DND-41 (cell line): ENCODE measurements around the gene DHDDS.

Experiments
- ATAC-seq: fragments of 200-7000 bp; cut with Tn5 transposase; 3 replicates; pipeline ENCODE4 v1.9.1; 2021; ENCODE audit warnings: low read depth; ENCODE audit not compliant: insufficient read depth
- DNase-seq: peaks from one replicate; pipeline ENCODE4 v3.0.0-alpha.2; 2020
- H2AFZ ChIP-seq: 2 replicates; pipeline ENCODE4 v1.6.0; 2012; ENCODE audit warnings: low read depth, low read length
- H3K27ac ChIP-seq: 2 replicates; pipeline ENCODE4 v1.5.1; 2012; ENCODE audit warnings: low read length, inconsistent platforms
- H3K27me3 ChIP-seq: fragments of 200-600 bp; sonication (generic); 2 replicates; pipeline ENCODE4 v1.6.0; 2012; ENCODE audit warnings: low read length, mild to moderate bottlenecking, inconsistent platforms; ENCODE audit not compliant: insufficient read depth, poor library complexity
- H3K36me3 ChIP-seq: 2 replicates; pipeline ENCODE4 v1.5.1; 2012; ENCODE audit warnings: low read length, inconsistent platforms; ENCODE audit not compliant: insufficient read depth
- H3K4me1 ChIP-seq: 2 replicates; pipeline ENCODE4 v1.5.1; 2012; ENCODE audit warnings: mild to moderate bottlenecking, low read length; ENCODE audit not compliant: insufficient read depth
- H3K4me2 ChIP-seq: 2 replicates; pipeline ENCODE4 v1.6.0; 2012; ENCODE audit warnings: mild to moderate bottlenecking, moderate library complexity, low read length, inconsistent platforms; ENCODE audit not compliant: insufficient read depth
- H3K4me3 ChIP-seq, 2 experiments: fragments of 200-600 bp in 1 of 2; shearing (Covaris generic) in 1 of 2; 2 replicates each; pipeline ENCODE4 v1.5.1; 2012 to 2016; ENCODE audit warnings: inconsistent platforms in 2 of 2, low read length in 2 of 2, mild to moderate bottlenecking in 2 of 2, low read depth in 1 of 2, moderate library complexity in 1 of 2
- H3K79me2 ChIP-seq: 2 replicates; pipeline ENCODE4 v1.6.0; 2012; ENCODE audit warnings: low read length, inconsistent platforms; ENCODE audit not compliant: insufficient read depth
- H3K9ac ChIP-seq: 2 replicates; pipeline ENCODE4 v1.6.0; 2012; ENCODE audit warnings: low read depth, mild to moderate bottlenecking, inconsistent platforms, low read length, moderate library complexity
- H3K9me3 ChIP-seq: 2 replicates; pipeline ENCODE4 v1.5.1; 2012; ENCODE audit warnings: low read length, moderate library complexity, mild to moderate bottlenecking, inconsistent platforms; ENCODE audit not compliant: insufficient read depth, severe bottlenecking
- H4K20me1 ChIP-seq: 2 replicates; pipeline ENCODE4 v1.6.0; 2012; ENCODE audit warnings: low read length; ENCODE audit not compliant: insufficient read depth
- EZH2 ChIP-seq: IDR thresholded peaks from 3 replicates; pipeline ENCODE4 v1.6.1; 2012; ENCODE audit warnings: borderline replicate concordance, low read depth, mild to moderate bottlenecking, moderate library complexity, low read length, inconsistent platforms; ENCODE audit not compliant: severe bottlenecking
- TF ChIP-seq, protein P1 (sequence below): IDR thresholded peaks from 2 replicates; pipeline ENCODE4 v1.5.1; 2012; ENCODE audit warnings: borderline replicate concordance, low read length, moderate library complexity, mild to moderate bottlenecking; ENCODE audit not compliant: poor library complexity, severe bottlenecking; ENCODE audit errors: extremely low read depth

Gene DHDDS

GRCh38 chr1:26409191-26409807, 22.8 kb upstream of the DHDDS start:
- Histone ChIP-seq H4K20me1 (peaks cover 9% of the 10 kb centered on the region; the same call in 1 of the 2 replicates), H2AFZ (no peak overlapping the region), H3K9ac (no peak overlapping the region), H3K9me3 (no peaks in the 10 kb centered on the region), H3K27ac (no peak overlapping the region), H3K4me2 (no peak overlapping the region), H3K79me2 (no peaks in the 10 kb centered on the region), H3K36me3 (no peaks in the 10 kb centered on the region), H3K4me1 (no peaks in the 10 kb centered on the region), H3K4me3 (no peak overlapping the region), H3K27me3 (peaks cover 4% of the 10 kb centered on the region)
- TF ChIP-seq, protein P1, sequence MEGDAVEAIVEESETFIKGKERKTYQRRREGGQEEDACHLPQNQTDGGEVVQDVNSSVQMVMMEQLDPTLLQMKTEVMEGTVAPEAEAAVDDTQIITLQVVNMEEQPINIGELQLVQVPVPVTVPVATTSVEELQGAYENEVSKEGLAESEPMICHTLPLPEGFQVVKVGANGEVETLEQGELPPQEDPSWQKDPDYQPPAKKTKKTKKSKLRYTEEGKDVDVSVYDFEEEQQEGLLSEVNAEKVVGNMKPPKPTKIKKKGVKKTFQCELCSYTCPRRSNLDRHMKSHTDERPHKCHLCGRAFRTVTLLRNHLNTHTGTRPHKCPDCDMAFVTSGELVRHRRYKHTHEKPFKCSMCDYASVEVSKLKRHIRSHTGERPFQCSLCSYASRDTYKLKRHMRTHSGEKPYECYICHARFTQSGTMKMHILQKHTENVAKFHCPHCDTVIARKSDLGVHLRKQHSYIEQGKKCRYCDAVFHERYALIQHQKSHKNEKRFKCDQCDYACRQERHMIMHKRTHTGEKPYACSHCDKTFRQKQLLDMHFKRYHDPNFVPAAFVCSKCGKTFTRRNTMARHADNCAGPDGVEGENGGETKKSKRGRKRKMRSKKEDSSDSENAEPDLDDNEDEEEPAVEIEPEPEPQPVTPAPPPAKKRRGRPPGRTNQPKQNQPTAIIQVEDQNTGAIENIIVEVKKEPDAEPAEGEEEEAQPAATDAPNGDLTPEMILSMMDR: no peak
- TF ChIP-seq EZH2: no peak
- no peak for ATAC-seq
- DNase-seq: no peak

DNA sequence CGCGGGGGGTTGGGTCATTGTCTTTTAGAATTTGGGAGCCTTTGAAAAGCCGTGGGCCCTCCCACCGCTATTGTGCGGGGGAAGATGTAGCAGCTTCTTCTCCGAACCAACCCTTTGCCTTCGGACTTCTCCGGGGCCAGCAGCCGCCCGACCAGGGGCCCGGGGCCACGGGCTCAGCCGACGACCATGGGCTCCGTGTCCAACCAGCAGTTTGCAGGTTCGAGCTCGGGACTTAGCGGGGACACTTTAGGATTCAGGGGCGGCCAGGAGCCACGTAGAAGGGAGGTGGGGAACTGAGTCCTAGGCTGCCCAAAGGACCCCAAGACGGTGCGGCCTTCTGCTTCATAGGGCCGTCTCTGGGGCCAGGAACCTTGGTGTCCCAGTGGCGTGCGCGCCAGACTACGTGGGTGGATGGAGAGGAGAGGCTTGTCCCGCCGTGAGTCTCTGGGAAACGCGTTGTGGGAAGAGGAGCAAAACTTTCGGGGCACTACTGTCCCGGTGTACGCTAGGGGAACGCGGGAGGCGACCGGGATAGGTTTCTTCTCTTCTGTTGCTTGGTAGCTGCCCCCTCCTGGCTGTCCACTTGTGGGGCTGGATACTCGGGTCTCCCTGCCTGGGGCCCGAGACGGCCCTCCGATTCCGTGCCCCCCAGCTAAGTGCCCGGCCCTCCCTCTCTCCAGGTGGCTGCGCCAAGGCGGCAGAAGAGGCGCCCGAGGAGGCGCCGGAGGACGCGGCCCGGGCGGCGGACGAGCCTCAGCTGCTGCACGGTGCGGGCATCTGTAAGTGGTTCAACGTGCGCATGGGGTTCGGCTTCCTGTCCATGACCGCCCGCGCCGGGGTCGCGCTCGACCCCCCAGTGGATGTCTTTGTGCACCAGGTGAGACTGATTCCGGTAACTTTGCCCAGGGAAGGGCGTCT, 21.2 kb upstream of the DHDDS start, which contains the start of gene LIN28A:
Gene LIN28A (plus strand): TSS at position 112 of the 918 bp plus-strand sequence. CDS start 75 bp downstream, at position 187.
- no peak for ATAC-seq
- no peak within 1 kb of the TSS for H3K4me2 ChIP-seq
- peaks cover 9% of the 10 kb centered on the region; the same call in 1 of the 2 replicates for H4K20me1 ChIP-seq
- DNase-seq: no peak
- no peak within 1 kb of the TSS for H3K4me3 ChIP-seq
- H3K36me3 ChIP-seq: no peaks in the 10 kb centered on the region
- H3K79me2 ChIP-seq: no peaks in the 10 kb centered on the region
- H3K27ac ChIP-seq: no peak within 1 kb of the TSS
- no peak for TF ChIP-seq EZH2
- TF ChIP-seq, protein P1: no peak
- H3K27me3 ChIP-seq: peaks cover 4% of the 10 kb centered on the region
- no peak within 1 kb of the TSS for H3K9ac ChIP-seq
- H3K9me3 ChIP-seq: no peaks in the 10 kb centered on the region
- H2AFZ ChIP-seq: no peak within 1 kb of the TSS
- no peaks in the 10 kb centered on the region for H3K4me1 ChIP-seq

DNA sequence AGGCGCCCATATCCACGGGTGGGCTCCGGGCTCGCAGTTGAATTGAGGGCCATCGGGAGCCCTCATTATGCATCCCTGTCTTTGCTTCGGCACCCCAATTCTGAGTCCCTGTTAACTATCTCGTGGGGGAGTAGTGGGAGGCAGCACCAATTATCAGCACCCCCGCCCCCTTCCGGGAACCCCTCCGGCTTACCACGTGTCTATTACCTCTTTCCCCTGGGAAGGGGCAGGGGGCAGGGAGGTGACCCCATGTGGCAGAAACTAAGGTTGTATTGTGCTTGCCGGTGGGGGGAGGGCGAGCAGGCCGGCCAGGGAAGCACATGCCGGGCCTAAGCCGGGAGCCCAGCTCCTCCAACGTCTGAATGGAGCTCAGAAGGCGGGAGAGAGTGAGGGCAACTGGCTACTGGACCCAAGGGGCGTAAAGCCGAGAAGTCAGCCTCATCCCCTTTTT, 20.5 kb upstream of the DHDDS start:
- no peaks in the 10 kb centered on the region for H3K9me3 ChIP-seq
- H4K20me1 ChIP-seq: peaks cover 9% of the 10 kb centered on the region; the same call in 1 of the 2 replicates
- H3K36me3 ChIP-seq: no peaks in the 10 kb centered on the region
- no peak overlapping the region for H3K4me2 ChIP-seq
- no peaks in the 10 kb centered on the region for H3K79me2 ChIP-seq
- ATAC-seq: no peak
- peaks cover 4% of the 10 kb centered on the region for H3K27me3 ChIP-seq
- no peak overlapping the region for H3K27ac ChIP-seq
- DNase-seq: no peak
- no peaks in the 10 kb centered on the region for H3K4me1 ChIP-seq
- TF ChIP-seq EZH2: no peak
- TF ChIP-seq, protein P1: no peak
- H3K4me3 ChIP-seq: no peak overlapping the region
- H2AFZ ChIP-seq: no peak overlapping the region
- H3K9ac ChIP-seq: no peak overlapping the region
